SK-N-SH (cell line): ENCODE results near the gene TMEM161A. TPM values are rescaled to one million over a fixed set of nuclear protein-coding genes. Genes with fewer than 3 reads are reported as not detected.

Source experiments
- CTCF ChIA-PET: fragments of 300-600, 350-600 bp; formaldehyde crosslinking; extraction: SDS; loops from one replicate; lab custom pipeline; 2021; lab: Yijun Ruan, JAX
- POLR2A ChIA-PET: fragments of 350-600 bp; sonication (Branson Sonifier 250); formaldehyde crosslinking; extraction: SDS; loops from one replicate; lab custom pipeline; 2020; ENCODE audit warnings: antibody characterized with exemption, inconsistent platforms; lab: Yijun Ruan, JAX
- DNase-seq: peaks from one replicate; pipeline ENCODE4 v3.0.0; 2012
- H2AFZ ChIP-seq: fragments of 200-600 bp; sonication (generic); 2 replicates; pipeline ENCODE4 v1.8.1; 2016; ENCODE audit warnings: antibody characterized with exemption, mild to moderate bottlenecking, low read depth
- H3F3A ChIP-seq: fragments of 200-600 bp; sonication (generic); replicated peaks from 2 replicates; pipeline ENCODE3; 2016; ENCODE audit warnings: antibody characterized with exemption, mild to moderate bottlenecking; ENCODE audit not compliant: insufficient read depth
- H3K27ac ChIP-seq, 2 experiments: fragments of 200-500 bp in 1 of 2; fragments of 200-600 bp in 1 of 2; sonication (Bioruptor generic) in 1 of 2; sonication (generic), shearing (Covaris generic) in 1 of 2; 2 replicates each; pipeline versions ENCODE4 v1.5.1 to v1.6.1; 2014 to 2016; ENCODE audit warnings: low read depth in 2 of 2, inconsistent platforms in 1 of 2, low read length in 1 of 2, mild to moderate bottlenecking in 1 of 2, mixed read lengths in 1 of 2
- H3K27me3 ChIP-seq: fragments of 200-600 bp; sonication (generic), shearing (Covaris generic); 2 replicates; pipeline ENCODE4 v1.6.1; 2016; ENCODE audit warnings: mixed run types; ENCODE audit not compliant: insufficient read depth
- H3K36me3 ChIP-seq, 2 experiments: fragments of 200-500 bp in 1 of 2; fragments of 200-600 bp in 1 of 2; sonication (Bioruptor generic) in 1 of 2; sonication (generic) in 1 of 2; replicated peaks in 1 of 2; 2 replicates each; pipeline versions ENCODE3 to v1.5.1; 2014 to 2016; ENCODE audit warnings: low read length in 1 of 2, mild to moderate bottlenecking in 1 of 2; ENCODE audit not compliant: insufficient read depth in 2 of 2, control insufficient read depth in 1 of 2
- H3K4me1 ChIP-seq, 2 experiments: fragments of 200-500 bp in 1 of 2; fragments of 200-600 bp in 1 of 2; sonication (Bioruptor generic) in 1 of 2; sonication (generic), shearing (Covaris generic) in 1 of 2; 2 replicates each; pipeline versions ENCODE4 v1.5.1 to v1.6.1; 2014 to 2016; ENCODE audit warnings: low read depth in 1 of 2, low read length in 1 of 2, mixed run types in 1 of 2; ENCODE audit not compliant: insufficient read depth in 2 of 2, control insufficient read depth in 1 of 2
- H3K4me2 ChIP-seq: fragments of 200-600 bp; sonication (generic), shearing (Covaris generic); 2 replicates; pipeline ENCODE4 v1.6.1; 2017; ENCODE audit warnings: mixed run types
- H3K4me3 ChIP-seq, 2 experiments: fragments of 200-500 bp in 1 of 2; fragments of 200-600 bp in 1 of 2; sonication (Bioruptor generic) in 1 of 2; sonication (generic), shearing (Covaris generic) in 1 of 2; 2 replicates each; pipeline versions ENCODE4 v1.5.1 to v1.8.1; 2014 to 2016; ENCODE audit warnings: low read depth in 2 of 2, inconsistent platforms in 1 of 2, low read length in 1 of 2, mild to moderate bottlenecking in 1 of 2, mixed read lengths in 1 of 2, moderate library complexity in 1 of 2
- H3K79me2 ChIP-seq: fragments of 200-600 bp; sonication (generic); 2 replicates; pipeline ENCODE4 v1.8.1; 2017; ENCODE audit warnings: mild to moderate bottlenecking; ENCODE audit not compliant: insufficient read depth
- H3K9ac ChIP-seq: fragments of 200-600 bp; sonication (generic); 2 replicates; pipeline ENCODE4 v1.6.1; 2017; ENCODE audit warnings: mixed run types
- H3K9me2 ChIP-seq: fragments of 200-600 bp; sonication (generic); 2 replicates; pipeline ENCODE4 v1.6.1; 2017; ENCODE audit warnings: mixed run types
- H3K9me3 ChIP-seq: fragments of 200-600 bp; sonication (generic); 2 replicates; pipeline ENCODE4 v1.6.1; 2017; ENCODE audit warnings: mixed run types, mild to moderate bottlenecking, moderate library complexity
- H4K20me1 ChIP-seq: fragments of 200-600 bp; sonication (generic); 2 replicates; pipeline ENCODE4 v1.6.1; 2017; ENCODE audit warnings: mild to moderate bottlenecking, mixed run types; ENCODE audit not compliant: insufficient read depth
- CHD2 ChIP-seq: fragments of 150-350 bp; IDR thresholded peaks from 2 replicates; pipeline ENCODE4 v1.6.1; 2018; ENCODE audit warnings: low read length; ENCODE audit not compliant: partially characterized antibody
- CTCF ChIP-seq: fragments of 200-600 bp; sonication (generic); IDR thresholded peaks from 2 replicates; pipeline ENCODE4 v1.6.1; 2017; ENCODE audit warnings: antibody characterized with exemption, mild to moderate bottlenecking, moderate library complexity
- EP300 ChIP-seq, 2 experiments: IDR thresholded peaks; 2 replicates each; pipeline versions ENCODE4 v1.4.0 to v1.6.1; 2012; ENCODE audit warnings: borderline replicate concordance in 1 of 2, low read depth in 1 of 2, low read length in 1 of 2
- FOSL2 ChIP-seq: IDR thresholded peaks from 2 replicates; pipeline ENCODE4 v1.4.0; 2012; ENCODE audit warnings: low read depth, mild to moderate bottlenecking, moderate library complexity, borderline replicate concordance
- GABPA ChIP-seq: IDR thresholded peaks from 2 replicates; pipeline ENCODE4 v1.4.0; 2012; ENCODE audit warnings: low read depth, mild to moderate bottlenecking
- IRF3 ChIP-seq: fragments of 150-350 bp; IDR thresholded peaks from 2 replicates; pipeline ENCODE4 v1.6.1; 2016; ENCODE audit warnings: mild to moderate bottlenecking, low read depth, low read length
- JUND ChIP-seq: IDR thresholded peaks from 2 replicates; pipeline ENCODE4 v1.4.0; 2012
- MEF2A ChIP-seq: IDR thresholded peaks from 2 replicates; pipeline ENCODE4 v1.4.0; 2012; ENCODE audit warnings: low read depth, borderline replicate concordance
- MXI1 ChIP-seq: IDR thresholded peaks from 2 replicates; pipeline ENCODE4 v1.6.1; 2012; ENCODE audit warnings: mild to moderate bottlenecking, low read depth, low read length, improper control_type of control experiment
- RAD21 ChIP-seq: IDR thresholded peaks from 2 replicates; pipeline ENCODE4 v1.6.1; 2012; ENCODE audit warnings: mild to moderate bottlenecking, low read length
- REST ChIP-seq: IDR thresholded peaks from 2 replicates; pipeline ENCODE4 v1.6.1; 2012; ENCODE audit warnings: mild to moderate bottlenecking, low read depth, low read length, moderate library complexity
- SIN3A ChIP-seq: IDR thresholded peaks from 2 replicates; pipeline ENCODE4 v1.6.1; 2012; ENCODE audit warnings: low read depth, mild to moderate bottlenecking, low read length, moderate library complexity, borderline replicate concordance
- TCF12 ChIP-seq: IDR thresholded peaks from 2 replicates; pipeline ENCODE4 v1.4.0; 2012
- WGBS: methylation state at CpG from one replicate; pipeline ENCODE4 v1.1.6; 2017; ENCODE audit warnings: low lambda C conversion rate; 5-methylcytosine and 5-hydroxymethylcytosine counted together
- polyA plus RNA-seq, 3 experiments: library from polyadenylated mRNA; depleted of rRNA; stranded (reverse); fragments of >200 nt; gene quantifications; 2 replicates each; pipeline ENCODE4 v1.2.3, GENCODE V29; 2012

Gene TMEM161A
- polyA plus RNA-seq, 1 of the 3 experiments (the other 2 are of a cell fraction): 39.3 TPM

- H3F3A ChIP-seq: no peaks in the 10 kb centered on the region
- peaks cover 0 to 2% of the 10 kb centered on the region in 2 experiments; a peak in 2 of 4 replicates for H3K4me1 ChIP-seq
- ChIA-PET CTCF (interaction anchor here (10.6 kb wide), 1 partner anchor 24 kb away, joined by 99 read pairs; no protein-coding TSS in a partner anchor), POLR2A (no interaction called here)
- WGBS: 90% methylated on average over 5 of the region's 8 CpGs
- DNase-seq: no peak
- no peaks in the 10 kb centered on the region for H3K79me2 ChIP-seq
- no peak overlapping the region for H3K4me3 ChIP-seq
- no peak overlapping the region for H3K4me2 ChIP-seq
- H3K27ac ChIP-seq: no peak overlapping the region
- H4K20me1 ChIP-seq: no peaks in the 10 kb centered on the region
- no peaks in the 10 kb centered on the region for H3K9me2 ChIP-seq
- no peaks in the 10 kb centered on the region for H3K27me3 ChIP-seq
- no peak overlapping the region for H2AFZ ChIP-seq
- H3K36me3 ChIP-seq: no peaks in the 10 kb centered on the region
- no peak for TF ChIP-seq GABPA
- no peak for TF ChIP-seq SIN3A
- TF ChIP-seq RAD21: no peak
- TF ChIP-seq REST: no peak
- no peak for TF ChIP-seq TCF12
- no peak for TF ChIP-seq IRF3
- no peak for TF ChIP-seq MEF2A
- TF ChIP-seq JUND: no peak
- no peak for TF ChIP-seq FOSL2
- H3K9ac ChIP-seq: no peak overlapping the region
- no peaks in the 10 kb centered on the region for H3K9me3 ChIP-seq
Measured at GRCh38 chr19:19171821-19172532, 33.7 kb upstream of the TMEM161A start.

- no peaks in the 10 kb centered on the region for H3K36me3 ChIP-seq
- H3K4me2 ChIP-seq: no peak overlapping the region
- no peak overlapping the region for H3K4me3 ChIP-seq
- no peaks in the 10 kb centered on the region for H3K79me2 ChIP-seq
- peaks cover 0 to 2% of the 10 kb centered on the region in 2 experiments; a peak in 2 of 4 replicates for H3K4me1 ChIP-seq
- H3K9me2 ChIP-seq: no peaks in the 10 kb centered on the region
- no peak overlapping the region for H3K9ac ChIP-seq
- no peaks in the 10 kb centered on the region for H3K27me3 ChIP-seq
- ChIA-PET POLR2A (no interaction called here), CTCF (interaction anchor here (1.6 to 10.6 kb wide), 2 partner anchors 23 to 171 kb away, joined by 8 to 99 read pairs; no protein-coding TSS in a partner anchor)
- no peak overlapping the region for H3K27ac ChIP-seq
- no peak overlapping the region for H2AFZ ChIP-seq
- H3K9me3 ChIP-seq: no peaks in the 10 kb centered on the region
- WGBS: 91% methylated on average over 6 of the region's 6 CpGs
- TF ChIP-seq CTCF (no peak), MXI1 (no peak), EP300 (IDR thresholded peaks at IDR 0.05; ENCODE audit: borderline replicate concordance in 1 of 2, low read depth in 1 of 2, low read length in 1 of 2) (no peak), CHD2 (no peak), MEF2A (no peak)
- no peak for DNase-seq
- H3F3A ChIP-seq: no peaks in the 10 kb centered on the region
- no peaks in the 10 kb centered on the region for H4K20me1 ChIP-seq
Measured at GRCh38 chr19:19170873-19171672, 32.8 kb upstream of the TMEM161A start.
